HepG2 (cell line): Measurements from ENCODE around the gene SCAF4. TPM values are rescaled to one million over a fixed set of nuclear protein-coding genes. Genes with fewer than 3 reads are reported as not detected.

ENCODE experiments used
- ARNT ChIP-seq: fragments of 450-650 bp; IDR thresholded peaks from 2 replicates; pipeline ENCODE4 v1.6.1; 2017
- CAMTA2 ChIP-seq: sonication (generic); formaldehyde crosslinking; IDR thresholded peaks from 2 replicates; pipeline ENCODE4 v1.4.0; 2020; ENCODE audit warnings: mild to moderate bottlenecking, missing genetic modification reagents, borderline replicate concordance
- EHMT2 ChIP-seq: fragments of 200-600 bp; sonication (generic); IDR thresholded peaks from 2 replicates; pipeline ENCODE4 v1.7.0; 2017; ENCODE audit warnings: antibody characterized with exemption, low read depth, low read length, borderline replicate concordance
- HNRNPK ChIP-seq: fragments of 200-400 bp; formaldehyde crosslinking; IDR thresholded peaks from 2 replicates; pipeline ENCODE4 v1.6.1; 2018; ENCODE audit warnings: low read length, low read depth, moderate library complexity, mild to moderate bottlenecking; ENCODE audit not compliant: poor library complexity, severe bottlenecking
- HOXD1 ChIP-seq: sonication (generic); formaldehyde crosslinking; IDR thresholded peaks from 2 replicates; pipeline ENCODE4 v1.5.0; 2020; ENCODE audit warnings: missing genetic modification reagents
- KLF9 ChIP-seq: IDR thresholded peaks from 2 replicates; pipeline ENCODE4 v1.6.1; 2016; ENCODE audit warnings: low read depth
- MTF2 ChIP-seq: sonication (generic); formaldehyde crosslinking; IDR thresholded peaks from 2 replicates; pipeline ENCODE4 v1.5.0; 2020; ENCODE audit warnings: missing genetic modification reagents, borderline replicate concordance
- NCOA5 ChIP-seq: sonication (generic); formaldehyde crosslinking; IDR thresholded peaks from 2 replicates; pipeline ENCODE4 v1.4.0; 2020; ENCODE audit warnings: missing genetic modification reagents
- POLR2G ChIP-seq: fragments of 200-400 bp; formaldehyde crosslinking; IDR thresholded peaks from 2 replicates; pipeline ENCODE4 v1.6.1; 2018; ENCODE audit warnings: mild to moderate bottlenecking, low read depth, low read length, moderate library complexity
- RFXANK ChIP-seq: IDR thresholded peaks from 2 replicates; pipeline ENCODE4 v1.6.1; 2016
- SETDB1 ChIP-seq: sonication (generic); formaldehyde crosslinking; IDR thresholded peaks from 2 replicates; pipeline ENCODE4 v1.5.1; 2020; ENCODE audit warnings: missing genetic modification reagents, mild to moderate bottlenecking, borderline replicate concordance
- U2AF2 ChIP-seq: fragments of 200-400 bp; formaldehyde crosslinking; IDR thresholded peaks from 2 replicates; pipeline ENCODE4 v1.6.1; 2017; ENCODE audit warnings: low read depth, mild to moderate bottlenecking, low read length
- ZBTB21 ChIP-seq: sonication (generic); formaldehyde crosslinking; IDR thresholded peaks from 2 replicates; pipeline ENCODE4 v1.4.0; 2020; ENCODE audit warnings: missing genetic modification reagents
- ZNF34 ChIP-seq: sonication (generic); formaldehyde crosslinking; IDR thresholded peaks from 2 replicates; pipeline ENCODE4 v1.4.0; 2020; ENCODE audit warnings: mild to moderate bottlenecking, missing genetic modification reagents, borderline replicate concordance
- ZNF501 ChIP-seq: sonication (generic); formaldehyde crosslinking; IDR thresholded peaks from 2 replicates; pipeline ENCODE4 v1.5.1; 2020; ENCODE audit warnings: mild to moderate bottlenecking, moderate library complexity, missing genetic modification reagents
- ZNF781 ChIP-seq: sonication (generic); formaldehyde crosslinking; IDR thresholded peaks from 2 replicates; pipeline ENCODE4 v1.5.1; 2020; ENCODE audit warnings: borderline replicate concordance, mild to moderate bottlenecking, missing genetic modification reagents; ENCODE audit errors: not compliant biosample characterization
- polyA plus RNA-seq, 8 experiments: library from polyadenylated mRNA; depleted of rRNA in 3 of 8; stranded (reverse) in 7 of 8; unstranded in 1 of 8; fragments of >200 nt; fragmentation: Illumina TruSeq in 4 of 8; extraction: Trizol in 4 of 8; gene quantifications; 2 replicates each; pipeline versions ENCODE4 v1.2.1 to v1.2.3, GENCODE V29; 2011 to 2016; ENCODE audit warnings: low read depth in 4 of 8, missing spikeins in 1 of 8, mixed read lengths in 1 of 8; ENCODE audit not compliant: insufficient read depth in 1 of 8
- total RNA-seq, 5 experiments: library from RNA; depleted of rRNA; stranded (reverse); fragments of >200 nt; fragmentation: Illumina TruSeq; extraction: Trizol; gene quantifications; 2 replicates each; pipeline ENCODE4 v1.2.3, GENCODE V29; 2016; ENCODE audit warnings: low read depth in 1 of 5
- TF ChIP-seq, protein P1 (sequence below): sonication (generic); formaldehyde crosslinking; IDR thresholded peaks from 2 replicates; pipeline ENCODE4 v1.9.0; 2021; ENCODE audit warnings: mild to moderate bottlenecking, missing genetic modification reagents
- TF ChIP-seq, protein P2 (sequence below): sonication (generic); formaldehyde crosslinking; IDR thresholded peaks from 2 replicates; pipeline ENCODE4 v1.8.0; 2022; ENCODE audit warnings: missing genetic modification reagents, mild to moderate bottlenecking, moderate library complexity, borderline replicate concordance
- TF ChIP-seq, protein P3 (sequence below): sonication (generic); formaldehyde crosslinking; IDR thresholded peaks from 2 replicates; pipeline ENCODE4 v1.8.0; 2022; ENCODE audit warnings: mild to moderate bottlenecking, missing genetic modification reagents

The SCAF4 gene
- total and polyA plus RNA-seq, 2 of the 13 experiments (the other 11 are each of a cell fraction or from before 2014, with no cell fraction given) = 9.1 to 11.5 TPM

DNA sequence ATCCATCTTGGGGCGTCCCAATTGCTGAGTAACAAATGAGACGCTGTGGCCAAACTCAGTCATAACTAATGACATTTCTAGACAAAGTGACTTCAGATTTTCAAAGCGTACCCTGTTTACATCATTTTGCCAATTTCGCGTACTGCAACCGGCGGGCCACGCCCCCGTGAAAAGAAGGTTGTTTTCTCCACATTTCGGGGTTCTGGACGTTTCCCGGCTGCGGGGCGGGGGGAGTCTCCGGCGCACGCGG, 72.7 kb downstream of the SCAF4 start (continued):
- TF ChIP-seq, protein P1, sequence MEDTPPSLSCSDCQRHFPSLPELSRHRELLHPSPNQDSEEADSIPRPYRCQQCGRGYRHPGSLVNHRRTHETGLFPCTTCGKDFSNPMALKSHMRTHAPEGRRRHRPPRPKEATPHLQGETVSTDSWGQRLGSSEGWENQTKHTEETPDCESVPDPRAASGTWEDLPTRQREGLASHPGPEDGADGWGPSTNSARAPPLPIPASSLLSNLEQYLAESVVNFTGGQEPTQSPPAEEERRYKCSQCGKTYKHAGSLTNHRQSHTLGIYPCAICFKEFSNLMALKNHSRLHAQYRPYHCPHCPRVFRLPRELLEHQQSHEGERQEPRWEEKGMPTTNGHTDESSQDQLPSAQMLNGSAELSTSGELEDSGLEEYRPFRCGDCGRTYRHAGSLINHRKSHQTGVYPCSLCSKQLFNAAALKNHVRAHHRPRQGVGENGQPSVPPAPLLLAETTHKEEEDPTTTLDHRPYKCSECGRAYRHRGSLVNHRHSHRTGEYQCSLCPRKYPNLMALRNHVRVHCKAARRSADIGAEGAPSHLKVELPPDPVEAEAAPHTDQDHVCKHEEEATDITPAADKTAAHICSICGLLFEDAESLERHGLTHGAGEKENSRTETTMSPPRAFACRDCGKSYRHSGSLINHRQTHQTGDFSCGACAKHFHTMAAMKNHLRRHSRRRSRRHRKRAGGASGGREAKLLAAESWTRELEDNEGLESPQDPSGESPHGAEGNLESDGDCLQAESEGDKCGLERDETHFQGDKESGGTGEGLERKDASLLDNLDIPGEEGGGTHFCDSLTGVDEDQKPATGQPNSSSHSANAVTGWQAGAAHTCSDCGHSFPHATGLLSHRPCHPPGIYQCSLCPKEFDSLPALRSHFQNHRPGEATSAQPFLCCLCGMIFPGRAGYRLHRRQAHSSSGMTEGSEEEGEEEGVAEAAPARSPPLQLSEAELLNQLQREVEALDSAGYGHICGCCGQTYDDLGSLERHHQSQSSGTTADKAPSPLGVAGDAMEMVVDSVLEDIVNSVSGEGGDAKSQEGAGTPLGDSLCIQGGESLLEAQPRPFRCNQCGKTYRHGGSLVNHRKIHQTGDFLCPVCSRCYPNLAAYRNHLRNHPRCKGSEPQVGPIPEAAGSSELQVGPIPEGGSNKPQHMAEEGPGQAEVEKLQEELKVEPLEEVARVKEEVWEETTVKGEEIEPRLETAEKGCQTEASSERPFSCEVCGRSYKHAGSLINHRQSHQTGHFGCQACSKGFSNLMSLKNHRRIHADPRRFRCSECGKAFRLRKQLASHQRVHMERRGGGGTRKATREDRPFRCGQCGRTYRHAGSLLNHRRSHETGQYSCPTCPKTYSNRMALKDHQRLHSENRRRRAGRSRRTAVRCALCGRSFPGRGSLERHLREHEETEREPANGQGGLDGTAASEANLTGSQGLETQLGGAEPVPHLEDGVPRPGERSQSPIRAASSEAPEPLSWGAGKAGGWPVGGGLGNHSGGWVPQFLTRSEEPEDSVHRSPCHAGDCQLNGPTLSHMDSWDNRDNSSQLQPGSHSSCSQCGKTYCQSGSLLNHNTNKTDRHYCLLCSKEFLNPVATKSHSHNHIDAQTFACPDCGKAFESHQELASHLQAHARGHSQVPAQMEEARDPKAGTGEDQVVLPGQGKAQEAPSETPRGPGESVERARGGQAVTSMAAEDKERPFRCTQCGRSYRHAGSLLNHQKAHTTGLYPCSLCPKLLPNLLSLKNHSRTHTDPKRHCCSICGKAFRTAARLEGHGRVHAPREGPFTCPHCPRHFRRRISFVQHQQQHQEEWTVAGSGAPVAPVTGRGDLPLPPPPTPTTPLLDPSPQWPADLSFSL = no peak
- TF ChIP-seq NCOA5 (CRISPR knock-in tag) = no peak
- TF ChIP-seq RFXANK = no peak
- no peak for TF ChIP-seq HNRNPK
- TF ChIP-seq EHMT2 = no peak
- TF ChIP-seq POLR2G = no peak
- 0 out of 2 replicates have a peak, but pooled peaks have one; percentile 90 for TF ChIP-seq KLF9 (CRISPR knock-in tag)
- no peak for TF ChIP-seq MTF2 (CRISPR knock-in tag)
- peak; percentile 71; the same call in 1 of the 2 replicates for TF ChIP-seq ZNF501 (CRISPR knock-in tag)
- no peak for TF ChIP-seq CAMTA2
- TF ChIP-seq, protein P2, sequence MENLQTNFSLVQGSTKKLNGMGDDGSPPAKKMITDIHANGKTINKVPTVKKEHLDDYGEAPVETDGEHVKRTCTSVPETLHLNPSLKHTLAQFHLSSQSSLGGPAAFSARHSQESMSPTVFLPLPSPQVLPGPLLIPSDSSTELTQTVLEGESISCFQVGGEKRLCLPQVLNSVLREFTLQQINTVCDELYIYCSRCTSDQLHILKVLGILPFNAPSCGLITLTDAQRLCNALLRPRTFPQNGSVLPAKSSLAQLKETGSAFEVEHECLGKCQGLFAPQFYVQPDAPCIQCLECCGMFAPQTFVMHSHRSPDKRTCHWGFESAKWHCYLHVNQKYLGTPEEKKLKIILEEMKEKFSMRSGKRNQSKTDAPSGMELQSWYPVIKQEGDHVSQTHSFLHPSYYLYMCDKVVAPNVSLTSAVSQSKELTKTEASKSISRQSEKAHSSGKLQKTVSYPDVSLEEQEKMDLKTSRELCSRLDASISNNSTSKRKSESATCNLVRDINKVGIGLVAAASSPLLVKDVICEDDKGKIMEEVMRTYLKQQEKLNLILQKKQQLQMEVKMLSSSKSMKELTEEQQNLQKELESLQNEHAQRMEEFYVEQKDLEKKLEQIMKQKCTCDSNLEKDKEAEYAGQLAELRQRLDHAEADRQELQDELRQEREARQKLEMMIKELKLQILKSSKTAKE = peak; percentile 17; the same call in 1 of the 2 replicates
- no peak for TF ChIP-seq ZNF781 (CRISPR knock-in tag)
- TF ChIP-seq ARNT = no peak
- TF ChIP-seq U2AF2 = no peak
- TF ChIP-seq, protein P3, sequence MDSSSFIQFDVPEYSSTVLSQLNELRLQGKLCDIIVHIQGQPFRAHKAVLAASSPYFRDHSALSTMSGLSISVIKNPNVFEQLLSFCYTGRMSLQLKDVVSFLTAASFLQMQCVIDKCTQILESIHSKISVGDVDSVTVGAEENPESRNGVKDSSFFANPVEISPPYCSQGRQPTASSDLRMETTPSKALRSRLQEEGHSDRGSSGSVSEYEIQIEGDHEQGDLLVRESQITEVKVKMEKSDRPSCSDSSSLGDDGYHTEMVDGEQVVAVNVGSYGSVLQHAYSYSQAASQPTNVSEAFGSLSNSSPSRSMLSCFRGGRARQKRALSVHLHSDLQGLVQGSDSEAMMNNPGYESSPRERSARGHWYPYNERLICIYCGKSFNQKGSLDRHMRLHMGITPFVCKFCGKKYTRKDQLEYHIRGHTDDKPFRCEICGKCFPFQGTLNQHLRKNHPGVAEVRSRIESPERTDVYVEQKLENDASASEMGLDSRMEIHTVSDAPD (CRISPR knock-in tag) = no peak
- peak; percentile 35; the same call in 1 of the 2 replicates for TF ChIP-seq ZNF34 (CRISPR knock-in tag)
- no peak for TF ChIP-seq SETDB1
- TF ChIP-seq ZBTB21 (CRISPR knock-in tag) = peak; percentile 81
- TF ChIP-seq HOXD1 (CRISPR knock-in tag) = no peak
